Measurements from ENCODE around the gene DACH1.

DNA sequence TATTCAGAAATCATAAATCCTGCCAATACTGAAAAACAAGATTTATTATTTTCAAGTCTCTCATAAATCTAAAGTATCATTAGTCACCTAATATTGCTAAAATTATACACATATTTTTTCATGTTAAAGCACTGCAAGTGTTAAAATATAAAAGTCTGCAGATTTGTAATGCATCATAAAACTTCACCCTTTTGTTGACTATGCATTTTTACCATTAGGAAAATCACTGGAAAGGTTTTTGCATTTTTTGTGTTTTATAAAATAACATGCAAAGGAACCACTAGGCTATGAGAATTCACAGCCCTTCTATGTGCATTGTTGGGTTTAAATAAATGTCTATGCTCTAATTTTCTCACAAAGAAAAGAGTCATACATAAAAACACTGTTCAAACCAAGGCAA is 407.3 kb downstream of the DACH1 start:
- TF ChIP-seq ZNF219 (CRISPR knock-in tag; IDR thresholded peaks at IDR 0.05; ENCODE audit: borderline replicate concordance) (no peak), CBFB (CRISPR knock-in tag; IDR thresholded peaks at IDR 0.05; ENCODE audit: low read depth) (no peak)
- TF ChIP-seq, protein P1, sequence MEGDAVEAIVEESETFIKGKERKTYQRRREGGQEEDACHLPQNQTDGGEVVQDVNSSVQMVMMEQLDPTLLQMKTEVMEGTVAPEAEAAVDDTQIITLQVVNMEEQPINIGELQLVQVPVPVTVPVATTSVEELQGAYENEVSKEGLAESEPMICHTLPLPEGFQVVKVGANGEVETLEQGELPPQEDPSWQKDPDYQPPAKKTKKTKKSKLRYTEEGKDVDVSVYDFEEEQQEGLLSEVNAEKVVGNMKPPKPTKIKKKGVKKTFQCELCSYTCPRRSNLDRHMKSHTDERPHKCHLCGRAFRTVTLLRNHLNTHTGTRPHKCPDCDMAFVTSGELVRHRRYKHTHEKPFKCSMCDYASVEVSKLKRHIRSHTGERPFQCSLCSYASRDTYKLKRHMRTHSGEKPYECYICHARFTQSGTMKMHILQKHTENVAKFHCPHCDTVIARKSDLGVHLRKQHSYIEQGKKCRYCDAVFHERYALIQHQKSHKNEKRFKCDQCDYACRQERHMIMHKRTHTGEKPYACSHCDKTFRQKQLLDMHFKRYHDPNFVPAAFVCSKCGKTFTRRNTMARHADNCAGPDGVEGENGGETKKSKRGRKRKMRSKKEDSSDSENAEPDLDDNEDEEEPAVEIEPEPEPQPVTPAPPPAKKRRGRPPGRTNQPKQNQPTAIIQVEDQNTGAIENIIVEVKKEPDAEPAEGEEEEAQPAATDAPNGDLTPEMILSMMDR (IDR thresholded peaks at IDR 0.05), result no peak
- TF ChIP-seq, protein P2, sequence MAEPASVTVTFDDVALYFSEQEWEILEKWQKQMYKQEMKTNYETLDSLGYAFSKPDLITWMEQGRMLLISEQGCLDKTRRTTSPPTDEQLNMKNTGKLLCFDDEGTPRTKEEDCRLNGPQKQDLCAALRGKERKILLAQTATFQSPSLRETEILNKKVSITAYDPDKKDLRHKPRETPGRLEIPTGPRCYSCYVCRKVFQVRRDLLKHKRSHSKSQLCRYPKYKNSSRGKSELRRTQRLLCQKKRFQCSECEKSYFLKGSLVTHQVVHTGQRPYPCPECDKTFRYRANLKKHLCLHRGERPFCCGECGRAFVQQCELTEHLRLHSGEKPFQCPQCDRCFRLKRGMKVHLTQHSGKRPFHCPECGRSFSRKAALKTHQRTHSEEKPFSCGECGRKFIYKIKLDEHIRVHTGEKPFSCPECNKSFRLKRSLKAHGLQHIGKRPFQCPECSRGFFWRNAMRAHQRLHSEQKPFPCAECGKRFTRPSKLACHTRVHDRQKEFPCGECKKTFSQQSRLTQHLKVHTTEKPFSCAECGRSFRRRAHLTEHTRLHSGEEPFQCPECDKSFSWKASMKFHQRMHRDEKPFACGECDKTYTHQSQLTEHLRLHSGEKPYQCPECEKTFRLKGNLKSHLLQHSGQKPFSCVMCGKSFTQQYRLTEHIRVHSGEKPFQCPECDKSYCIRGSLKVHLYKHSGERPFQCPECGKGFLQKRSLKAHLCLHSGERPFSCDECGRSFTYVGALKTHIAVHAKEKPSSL (CRISPR knock-in tag; conservative IDR thresholded peaks at IDR 0.05), result no peak
- TF ChIP-seq, protein P3, sequence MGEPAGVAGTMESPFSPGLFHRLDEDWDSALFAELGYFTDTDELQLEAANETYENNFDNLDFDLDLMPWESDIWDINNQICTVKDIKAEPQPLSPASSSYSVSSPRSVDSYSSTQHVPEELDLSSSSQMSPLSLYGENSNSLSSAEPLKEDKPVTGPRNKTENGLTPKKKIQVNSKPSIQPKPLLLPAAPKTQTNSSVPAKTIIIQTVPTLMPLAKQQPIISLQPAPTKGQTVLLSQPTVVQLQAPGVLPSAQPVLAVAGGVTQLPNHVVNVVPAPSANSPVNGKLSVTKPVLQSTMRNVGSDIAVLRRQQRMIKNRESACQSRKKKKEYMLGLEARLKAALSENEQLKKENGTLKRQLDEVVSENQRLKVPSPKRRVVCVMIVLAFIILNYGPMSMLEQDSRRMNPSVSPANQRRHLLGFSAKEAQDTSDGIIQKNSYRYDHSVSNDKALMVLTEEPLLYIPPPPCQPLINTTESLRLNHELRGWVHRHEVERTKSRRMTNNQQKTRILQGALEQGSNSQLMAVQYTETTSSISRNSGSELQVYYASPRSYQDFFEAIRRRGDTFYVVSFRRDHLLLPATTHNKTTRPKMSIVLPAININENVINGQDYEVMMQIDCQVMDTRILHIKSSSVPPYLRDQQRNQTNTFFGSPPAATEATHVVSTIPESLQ (CRISPR knock-in tag; IDR thresholded peaks at IDR 0.05), result no peak
- TF ChIP-seq, protein P4, sequence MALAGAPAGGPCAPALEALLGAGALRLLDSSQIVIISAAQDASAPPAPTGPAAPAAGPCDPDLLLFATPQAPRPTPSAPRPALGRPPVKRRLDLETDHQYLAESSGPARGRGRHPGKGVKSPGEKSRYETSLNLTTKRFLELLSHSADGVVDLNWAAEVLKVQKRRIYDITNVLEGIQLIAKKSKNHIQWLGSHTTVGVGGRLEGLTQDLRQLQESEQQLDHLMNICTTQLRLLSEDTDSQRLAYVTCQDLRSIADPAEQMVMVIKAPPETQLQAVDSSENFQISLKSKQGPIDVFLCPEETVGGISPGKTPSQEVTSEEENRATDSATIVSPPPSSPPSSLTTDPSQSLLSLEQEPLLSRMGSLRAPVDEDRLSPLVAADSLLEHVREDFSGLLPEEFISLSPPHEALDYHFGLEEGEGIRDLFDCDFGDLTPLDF (CRISPR knock-in tag; IDR thresholded peaks at IDR 0.05), result no peak
- TF ChIP-seq, protein P5, sequence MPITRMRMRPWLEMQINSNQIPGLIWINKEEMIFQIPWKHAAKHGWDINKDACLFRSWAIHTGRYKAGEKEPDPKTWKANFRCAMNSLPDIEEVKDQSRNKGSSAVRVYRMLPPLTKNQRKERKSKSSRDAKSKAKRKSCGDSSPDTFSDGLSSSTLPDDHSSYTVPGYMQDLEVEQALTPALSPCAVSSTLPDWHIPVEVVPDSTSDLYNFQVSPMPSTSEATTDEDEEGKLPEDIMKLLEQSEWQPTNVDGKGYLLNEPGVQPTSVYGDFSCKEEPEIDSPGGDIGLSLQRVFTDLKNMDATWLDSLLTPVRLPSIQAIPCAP (CRISPR knock-in tag; IDR thresholded peaks at IDR 0.05), result no peak
